Measurements from ENCODE around the gene BTG4. TPM values are rescaled to one million over a fixed set of nuclear protein-coding genes. Genes with fewer than 3 reads are reported as not detected.

The BTG4 gene
- polyA plus RNA-seq, 3 donors = not detected

DNA sequence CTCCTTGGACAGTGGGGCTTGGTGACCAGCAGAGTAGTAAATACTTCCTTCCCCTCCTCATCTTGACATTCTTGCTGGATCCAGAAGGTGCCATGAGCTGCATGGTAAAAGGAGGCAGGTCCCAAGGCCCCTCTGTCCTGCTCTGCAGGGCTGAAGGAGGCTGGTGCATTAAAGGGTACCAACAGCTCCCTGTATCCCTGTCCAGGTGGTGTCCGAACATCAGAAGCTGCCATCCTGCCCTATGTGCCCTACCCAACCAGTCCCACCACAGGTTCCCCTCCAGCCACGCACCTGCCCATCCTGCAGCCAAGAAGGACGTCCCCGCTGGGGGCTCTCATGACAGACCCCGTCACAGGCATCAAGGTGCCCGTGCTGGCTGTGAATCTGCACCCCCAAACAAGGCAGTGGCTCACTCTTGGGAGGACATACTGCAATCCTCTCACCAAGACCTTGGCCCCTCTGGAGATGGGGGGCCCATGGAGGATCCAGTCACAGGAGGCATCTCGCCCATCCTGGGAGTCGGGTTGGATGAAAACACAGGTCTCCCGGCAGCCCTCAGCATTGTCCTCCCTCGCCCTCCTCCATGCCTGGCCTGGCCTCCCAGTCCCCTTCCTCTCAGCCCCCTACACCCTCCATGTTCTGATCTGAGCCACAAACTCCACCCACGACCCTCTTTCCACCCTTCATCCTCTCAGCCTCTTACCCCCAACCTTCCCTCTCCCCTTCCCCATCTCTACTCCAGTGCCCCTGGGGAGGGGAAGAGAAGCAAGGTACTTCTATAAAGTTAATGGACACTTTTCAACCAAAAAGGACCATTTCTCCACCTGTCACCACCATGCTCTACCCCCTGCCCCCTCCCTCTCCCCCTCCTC lies 55.1 kb downstream of the BTG4 start:
- 100% methylated on average over 2 of the region's 11 CpGs for WGBS (ENCODE audit: insufficient coverage)
- Mint-ChIP-seq H3K4me3 (no peak overlapping the region), H3K9me3 (no peaks in the 10 kb centered on the region), H3K27me3 (ENCODE audit: low read depth in 3 of 3) (peaks cover 12 to 14% (median 14%) of the 10 kb centered on the region in 3 donors), H3K36me3 (no peaks in the 10 kb centered on the region), H3K4me1 (no peaks in the 10 kb centered on the region), H3K27ac (no peak overlapping the region)
- Histone ChIP-seq H3K79me2 (ENCODE audit: insufficient read depth, low read length) (no peaks in the 10 kb centered on the region), H3K9ac (ENCODE audit: insufficient read depth, low read length, poor library complexity, severe bottlenecking) (no peak overlapping the region), H3K36me3 (replicated peaks in 1 of 2; ENCODE audit: control insufficient read depth in 1 of 2, insufficient read depth in 2 of 2, low read length in 2 of 2) (no peaks in the 10 kb centered on the region), H2AFZ (ENCODE audit: insufficient read depth, low read depth, low read length, poor library complexity, severe bottlenecking) (no peak overlapping the region), H3K4me3 (replicated peaks in 1 of 3; ENCODE audit: low read depth in 2 of 3, low read length in 3 of 3) (no peak overlapping the region), H4K20me1 (ENCODE audit: insufficient read depth, low read length) (no peaks in the 10 kb centered on the region), H3K27me3 (ENCODE audit: control insufficient read depth in 2 of 2, insufficient read depth in 2 of 2, low read length in 2 of 2) (peaks cover 0 to 2% of the 10 kb centered on the region in 2 donors), H3K4me2 (replicated peaks; ENCODE audit: extremely low read depth, low read length, poor library complexity, severe bottlenecking) (no peak overlapping the region), H3K9me3 (replicated peaks in 1 of 2; ENCODE audit: control insufficient read depth in 1 of 2, insufficient read depth in 1 of 2, low read length in 2 of 2) (no peaks in the 10 kb centered on the region), H3K4me1 (ENCODE audit: control insufficient read depth in 1 of 2, insufficient read depth in 2 of 2, low read length in 2 of 2) (no peaks in the 10 kb centered on the region), H3K27ac (ENCODE audit: low read depth in 1 of 2, low read length in 2 of 2) (no peak overlapping the region)
- no peak for DNase-seq
- no peak for TF ChIP-seq CTCF (IDR thresholded peaks at IDR 0.05)
- intact Hi-C loops (cut with micrococcal nuclease) = no loop called here

- Histone ChIP-seq H3K9me3 (replicated peaks in 1 of 2; ENCODE audit: control insufficient read depth in 1 of 2, insufficient read depth in 1 of 2, low read length in 2 of 2) (no peaks in the 10 kb centered on the region), H3K4me3 (replicated peaks in 1 of 3; ENCODE audit: low read depth in 2 of 3, low read length in 3 of 3) (no peak overlapping the region), H3K27ac (ENCODE audit: low read depth in 1 of 2, low read length in 2 of 2) (no peak overlapping the region), H4K20me1 (ENCODE audit: insufficient read depth, low read length) (no peaks in the 10 kb centered on the region), H3K4me1 (ENCODE audit: control insufficient read depth in 1 of 2, insufficient read depth in 2 of 2, low read length in 2 of 2) (no peaks in the 10 kb centered on the region), H3K36me3 (replicated peaks in 1 of 2; ENCODE audit: control insufficient read depth in 1 of 2, insufficient read depth in 2 of 2, low read length in 2 of 2) (no peaks in the 10 kb centered on the region), H3K4me2 (replicated peaks; ENCODE audit: extremely low read depth, low read length, poor library complexity, severe bottlenecking) (no peak overlapping the region), H2AFZ (ENCODE audit: insufficient read depth, low read depth, low read length, poor library complexity, severe bottlenecking) (no peak overlapping the region), H3K27me3 (ENCODE audit: control insufficient read depth in 2 of 2, insufficient read depth in 2 of 2, low read length in 2 of 2) (peaks cover 0 to 2% of the 10 kb centered on the region in 2 donors), H3K79me2 (ENCODE audit: insufficient read depth, low read length) (no peaks in the 10 kb centered on the region), H3K9ac (ENCODE audit: insufficient read depth, low read length, poor library complexity, severe bottlenecking) (no peak overlapping the region)
- no peaks in the 10 kb centered on the region for H3K4me1 Mint-ChIP-seq
- intact Hi-C loops (cut with micrococcal nuclease) = no loop called here
- 74% methylated on average over 10 of the region's 16 CpGs for whole genome bisulfite sequencing (ENCODE audit: insufficient coverage)
- H3K27ac Mint-ChIP-seq = no peak overlapping the region
- no peak overlapping the region for H3K4me3 Mint-ChIP-seq
- DNase-seq = no peak
- peaks cover 12 to 14% (median 14%) of the 10 kb centered on the region in 3 donors for H3K27me3 Mint-ChIP-seq (ENCODE audit: low read depth in 3 of 3)
- H3K36me3 Mint-ChIP-seq = no peaks in the 10 kb centered on the region
- no peaks in the 10 kb centered on the region for H3K9me3 Mint-ChIP-seq
- no peak for TF ChIP-seq CTCF (IDR thresholded peaks at IDR 0.05)
Measured at GRCh38 chr11:111456086-111456858, 55.9 kb downstream of the BTG4 start.
